Measurements from ENCODE around the gene COL1A1. TPM values are rescaled to one million over a fixed set of nuclear protein-coding genes. Genes with fewer than 3 reads are reported as not detected.

Gene COL1A1
- polyA plus RNA-seq, 1 of the 3 experiments (the other 2 are of a cell fraction), result 1,461 TPM

- TF ChIP-seq, protein P1, sequence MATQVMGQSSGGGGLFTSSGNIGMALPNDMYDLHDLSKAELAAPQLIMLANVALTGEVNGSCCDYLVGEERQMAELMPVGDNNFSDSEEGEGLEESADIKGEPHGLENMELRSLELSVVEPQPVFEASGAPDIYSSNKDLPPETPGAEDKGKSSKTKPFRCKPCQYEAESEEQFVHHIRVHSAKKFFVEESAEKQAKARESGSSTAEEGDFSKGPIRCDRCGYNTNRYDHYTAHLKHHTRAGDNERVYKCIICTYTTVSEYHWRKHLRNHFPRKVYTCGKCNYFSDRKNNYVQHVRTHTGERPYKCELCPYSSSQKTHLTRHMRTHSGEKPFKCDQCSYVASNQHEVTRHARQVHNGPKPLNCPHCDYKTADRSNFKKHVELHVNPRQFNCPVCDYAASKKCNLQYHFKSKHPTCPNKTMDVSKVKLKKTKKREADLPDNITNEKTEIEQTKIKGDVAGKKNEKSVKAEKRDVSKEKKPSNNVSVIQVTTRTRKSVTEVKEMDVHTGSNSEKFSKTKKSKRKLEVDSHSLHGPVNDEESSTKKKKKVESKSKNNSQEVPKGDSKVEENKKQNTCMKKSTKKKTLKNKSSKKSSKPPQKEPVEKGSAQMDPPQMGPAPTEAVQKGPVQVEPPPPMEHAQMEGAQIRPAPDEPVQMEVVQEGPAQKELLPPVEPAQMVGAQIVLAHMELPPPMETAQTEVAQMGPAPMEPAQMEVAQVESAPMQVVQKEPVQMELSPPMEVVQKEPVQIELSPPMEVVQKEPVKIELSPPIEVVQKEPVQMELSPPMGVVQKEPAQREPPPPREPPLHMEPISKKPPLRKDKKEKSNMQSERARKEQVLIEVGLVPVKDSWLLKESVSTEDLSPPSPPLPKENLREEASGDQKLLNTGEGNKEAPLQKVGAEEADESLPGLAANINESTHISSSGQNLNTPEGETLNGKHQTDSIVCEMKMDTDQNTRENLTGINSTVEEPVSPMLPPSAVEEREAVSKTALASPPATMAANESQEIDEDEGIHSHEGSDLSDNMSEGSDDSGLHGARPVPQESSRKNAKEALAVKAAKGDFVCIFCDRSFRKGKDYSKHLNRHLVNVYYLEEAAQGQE (IDR thresholded peaks at IDR 0.05; ENCODE audit: low read depth, low read length), result no peak
- TF ChIP-seq JUND (IDR thresholded peaks at IDR 0.05), result no peak
- no peak for TF ChIP-seq FOXM1 (IDR thresholded peaks at IDR 0.05; ENCODE audit: low read depth)
- TF ChIP-seq MAX (IDR thresholded peaks at IDR 0.05; ENCODE audit: low read depth), result no peak
- no peak for TF ChIP-seq FOXJ3 (CRISPR knock-in tag; IDR thresholded peaks at IDR 0.05)
These were observed 11.7 kb downstream of the COL1A1 start (continued) for GRCh38 chr17:50189550-50190292.

DNA sequence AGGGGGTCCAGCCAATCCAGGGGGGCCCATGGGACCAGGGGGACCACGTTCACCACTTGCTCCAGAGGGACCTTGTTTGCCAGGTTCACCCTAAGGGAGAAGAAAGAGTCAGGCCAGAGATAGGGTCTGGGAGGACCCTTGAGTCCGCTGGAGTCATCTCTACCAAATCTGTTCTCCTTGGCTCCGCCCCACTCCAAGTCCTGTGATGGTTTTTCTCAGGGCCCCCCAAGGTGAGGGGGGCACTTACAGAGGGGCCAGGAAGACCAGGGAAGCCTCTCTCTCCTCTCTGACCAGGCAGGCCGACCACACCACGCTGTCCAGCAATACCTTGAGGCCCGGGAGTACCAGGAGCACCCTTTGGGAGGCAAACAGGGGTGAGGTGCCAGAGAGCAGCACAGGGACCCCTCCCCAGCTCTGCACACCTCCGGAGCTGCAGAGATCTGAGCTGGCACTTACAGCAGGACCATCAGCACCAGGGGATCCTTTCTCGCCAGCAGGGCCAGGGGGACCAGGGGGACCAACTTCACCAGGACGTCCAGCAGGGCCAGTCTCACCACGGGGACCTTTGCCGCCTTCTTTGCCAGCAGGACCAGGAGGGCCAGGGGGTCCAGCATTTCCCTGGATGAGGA lies 12.4 kb downstream of the COL1A1 start:
- Histone ChIP-seq H3K4me2 (no peak overlapping the region), H3K9ac (no peak overlapping the region), H2AFZ (ENCODE audit: low read depth) (no peak overlapping the region), H3K4me3 (ENCODE audit: low read depth in 2 of 2, low read length in 1 of 2) (no peak overlapping the region), H3K9me2 (no peaks in the 10 kb centered on the region), H3F3A (replicated peaks; ENCODE audit: insufficient read depth) (peaks cover 100% of the 10 kb centered on the region), H3K9me3 (no peaks in the 10 kb centered on the region), H3K4me1 (ENCODE audit: control insufficient read depth in 1 of 2, insufficient read depth in 2 of 2, low read depth in 1 of 2, low read length in 1 of 2) (peaks cover 8 to 18% of the 10 kb centered on the region in 2 experiments; a peak in 2 of 4 replicates), H3K27ac (ENCODE audit: low read depth in 2 of 2, low read length in 1 of 2) (peak overlapping the region in 1 of 2 experiments; percentile 100; a peak in 2 of 4 replicates), H3K79me2 (ENCODE audit: insufficient read depth) (peaks cover 44% of the 10 kb centered on the region), H3K27me3 (ENCODE audit: insufficient read depth) (no peaks in the 10 kb centered on the region), H4K20me1 (ENCODE audit: insufficient read depth) (peaks cover 100% of the 10 kb centered on the region), H3K36me3 (replicated peaks in 1 of 2; ENCODE audit: control insufficient read depth in 1 of 2, insufficient read depth in 2 of 2, low read length in 1 of 2) (peaks cover 95 to 96% of the 10 kb centered on the region in 2 experiments)
- 86% methylated on average over 8 of the region's 11 CpGs for WGBS (ENCODE audit: low lambda C conversion rate)
- no peak for TF ChIP-seq JUND (IDR thresholded peaks at IDR 0.05)
- no peak for TF ChIP-seq FOXJ3 (CRISPR knock-in tag; IDR thresholded peaks at IDR 0.05)
- TF ChIP-seq, protein P2, sequence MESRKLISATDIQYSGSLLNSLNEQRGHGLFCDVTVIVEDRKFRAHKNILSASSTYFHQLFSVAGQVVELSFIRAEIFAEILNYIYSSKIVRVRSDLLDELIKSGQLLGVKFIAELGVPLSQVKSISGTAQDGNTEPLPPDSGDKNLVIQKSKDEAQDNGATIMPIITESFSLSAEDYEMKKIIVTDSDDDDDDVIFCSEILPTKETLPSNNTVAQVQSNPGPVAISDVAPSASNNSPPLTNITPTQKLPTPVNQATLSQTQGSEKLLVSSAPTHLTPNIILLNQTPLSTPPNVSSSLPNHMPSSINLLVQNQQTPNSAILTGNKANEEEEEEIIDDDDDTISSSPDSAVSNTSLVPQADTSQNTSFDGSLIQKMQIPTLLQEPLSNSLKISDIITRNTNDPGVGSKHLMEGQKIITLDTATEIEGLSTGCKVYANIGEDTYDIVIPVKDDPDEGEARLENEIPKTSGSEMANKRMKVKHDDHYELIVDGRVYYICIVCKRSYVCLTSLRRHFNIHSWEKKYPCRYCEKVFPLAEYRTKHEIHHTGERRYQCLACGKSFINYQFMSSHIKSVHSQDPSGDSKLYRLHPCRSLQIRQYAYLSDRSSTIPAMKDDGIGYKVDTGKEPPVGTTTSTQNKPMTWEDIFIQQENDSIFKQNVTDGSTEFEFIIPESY (IDR thresholded peaks at IDR 0.05; ENCODE audit: borderline replicate concordance, low read depth), result no peak
- TF ChIP-seq MEF2A (IDR thresholded peaks at IDR 0.05; ENCODE audit: borderline replicate concordance, low read depth), result no peak
- no peak for TF ChIP-seq NFIC (IDR thresholded peaks at IDR 0.05; ENCODE audit: borderline replicate concordance)
- TF ChIP-seq FOXM1 (IDR thresholded peaks at IDR 0.05; ENCODE audit: low read depth), result no peak
- no peak for TF ChIP-seq SIN3A (IDR thresholded peaks at IDR 0.05; ENCODE audit: borderline replicate concordance, low read depth, low read length)
- TF ChIP-seq, protein P3, sequence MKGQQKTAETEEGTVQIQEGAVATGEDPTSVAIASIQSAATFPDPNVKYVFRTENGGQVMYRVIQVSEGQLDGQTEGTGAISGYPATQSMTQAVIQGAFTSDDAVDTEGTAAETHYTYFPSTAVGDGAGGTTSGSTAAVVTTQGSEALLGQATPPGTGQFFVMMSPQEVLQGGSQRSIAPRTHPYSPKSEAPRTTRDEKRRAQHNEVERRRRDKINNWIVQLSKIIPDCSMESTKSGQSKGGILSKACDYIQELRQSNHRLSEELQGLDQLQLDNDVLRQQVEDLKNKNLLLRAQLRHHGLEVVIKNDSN (IDR thresholded peaks at IDR 0.05; ENCODE audit: borderline replicate concordance, low read depth), result no peak
- no peak for TF ChIP-seq NRF1 (IDR thresholded peaks at IDR 0.05; ENCODE audit: low read depth, low read length)
- TF ChIP-seq, protein P4, sequence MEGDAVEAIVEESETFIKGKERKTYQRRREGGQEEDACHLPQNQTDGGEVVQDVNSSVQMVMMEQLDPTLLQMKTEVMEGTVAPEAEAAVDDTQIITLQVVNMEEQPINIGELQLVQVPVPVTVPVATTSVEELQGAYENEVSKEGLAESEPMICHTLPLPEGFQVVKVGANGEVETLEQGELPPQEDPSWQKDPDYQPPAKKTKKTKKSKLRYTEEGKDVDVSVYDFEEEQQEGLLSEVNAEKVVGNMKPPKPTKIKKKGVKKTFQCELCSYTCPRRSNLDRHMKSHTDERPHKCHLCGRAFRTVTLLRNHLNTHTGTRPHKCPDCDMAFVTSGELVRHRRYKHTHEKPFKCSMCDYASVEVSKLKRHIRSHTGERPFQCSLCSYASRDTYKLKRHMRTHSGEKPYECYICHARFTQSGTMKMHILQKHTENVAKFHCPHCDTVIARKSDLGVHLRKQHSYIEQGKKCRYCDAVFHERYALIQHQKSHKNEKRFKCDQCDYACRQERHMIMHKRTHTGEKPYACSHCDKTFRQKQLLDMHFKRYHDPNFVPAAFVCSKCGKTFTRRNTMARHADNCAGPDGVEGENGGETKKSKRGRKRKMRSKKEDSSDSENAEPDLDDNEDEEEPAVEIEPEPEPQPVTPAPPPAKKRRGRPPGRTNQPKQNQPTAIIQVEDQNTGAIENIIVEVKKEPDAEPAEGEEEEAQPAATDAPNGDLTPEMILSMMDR (IDR thresholded peaks at IDR 0.05), result no peak
- no peak for TF ChIP-seq GABPA (IDR thresholded peaks at IDR 0.05; ENCODE audit: low read depth)
- TF ChIP-seq USF2 (IDR thresholded peaks at IDR 0.05; ENCODE audit: borderline replicate concordance, low read depth, low read length), result no peak
- TF ChIP-seq IRF3 (IDR thresholded peaks at IDR 0.05; ENCODE audit: low read depth, low read length), result no peak
- TF ChIP-seq GATA2 (CRISPR knock-in tag; IDR thresholded peaks at IDR 0.05), result no peak
- no peak for TF ChIP-seq ELF1 (IDR thresholded peaks at IDR 0.05)
- TF ChIP-seq TEAD4 (IDR thresholded peaks at IDR 0.05; ENCODE audit: borderline replicate concordance, insufficient read depth), result no peak
- ChIA-PET CTCF (interaction anchor here (1.0 to 13.8 kb wide), 5 partner anchors 9 to 108 kb away, joined by 3 to 463 read pairs (median 3); partner anchors contain the start of genes COL1A1 and SGCA), POLR2A (no interaction called here)
- DNase-seq, result no peak
